HG03521 (cell line): Measurements from ENCODE around the gene CTDSPL2.
A peak's percentile ranks its signal among the peaks of the same experiment; 100 is the strongest.
"Not testable (repeated sequence)": the region's sequence is repeated elsewhere in the genome, so short reads cannot be mapped to it uniquely, and the experiment has no call there.

Experiments
- ATAC-seq: cut with Tn5 transposase; IDR thresholded peaks from one replicate; pipeline ENCODE4 v1.9.1; 2021; ENCODE audit warnings: mild to moderate bottlenecking, moderate library complexity; ENCODE audit not compliant: unreplicated experiment

Gene CTDSPL2

DNA sequence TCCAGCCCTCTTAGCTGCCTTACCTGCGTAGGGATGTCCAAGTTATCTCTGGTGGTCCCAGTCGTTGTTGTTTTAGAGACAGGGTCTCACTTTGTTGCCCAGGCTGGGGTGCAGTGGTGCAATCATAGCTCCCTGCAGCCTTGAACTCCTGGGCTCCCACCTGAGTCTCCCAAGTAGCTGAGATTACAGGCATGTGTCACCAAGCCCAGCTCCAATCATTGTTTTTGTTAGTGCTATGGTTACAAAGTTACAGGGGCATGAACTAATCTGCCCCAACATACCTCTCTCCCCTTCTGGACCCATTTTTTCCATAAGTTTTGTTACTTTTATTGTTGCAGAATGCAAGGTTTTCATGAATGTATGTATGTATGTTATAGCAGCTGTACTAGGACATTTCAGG is 54.7 kb downstream of the CTDSPL2 start:
- ATAC-seq = no peak

DNA sequence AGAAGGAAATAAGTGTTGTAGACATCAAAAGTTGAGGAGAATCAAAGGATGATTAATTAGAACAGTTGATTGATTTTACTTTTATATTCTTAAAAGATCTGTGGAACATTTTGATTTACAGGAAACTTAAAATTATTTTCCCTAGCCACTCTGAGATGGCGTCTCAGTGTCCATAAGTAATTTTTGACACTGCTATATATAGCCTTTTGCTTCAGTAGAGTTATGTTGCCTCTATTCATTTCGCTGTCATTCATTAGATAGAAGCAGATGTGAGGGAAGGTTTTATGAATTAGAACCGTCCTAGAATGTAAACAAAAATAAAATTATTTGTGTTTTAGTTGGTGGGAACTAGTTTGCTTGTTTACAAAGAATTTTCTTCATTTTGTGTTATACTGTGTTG is 58.5 kb downstream of the CTDSPL2 start:
- ATAC-seq = no peak

DNA sequence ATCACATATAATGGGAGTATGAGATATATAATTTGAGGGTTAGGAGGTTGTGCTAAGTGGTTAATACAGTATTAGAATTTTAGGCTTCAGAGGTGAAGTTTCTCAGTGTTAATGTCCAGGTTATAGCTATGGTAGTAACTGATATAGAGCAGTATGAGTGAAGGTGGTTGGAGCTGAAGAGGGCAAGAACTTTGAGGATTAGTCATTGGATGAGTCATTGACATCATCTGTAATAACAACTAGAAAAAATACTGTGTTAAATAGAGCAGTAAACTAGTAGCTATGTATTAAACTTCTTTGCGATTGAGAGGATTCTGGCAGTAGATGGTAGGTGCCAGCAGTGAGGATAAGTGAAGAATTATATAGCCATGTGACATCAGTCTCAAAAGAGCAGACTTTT is 62.0 kb downstream of the CTDSPL2 start:
- ATAC-seq = no peak

DNA sequence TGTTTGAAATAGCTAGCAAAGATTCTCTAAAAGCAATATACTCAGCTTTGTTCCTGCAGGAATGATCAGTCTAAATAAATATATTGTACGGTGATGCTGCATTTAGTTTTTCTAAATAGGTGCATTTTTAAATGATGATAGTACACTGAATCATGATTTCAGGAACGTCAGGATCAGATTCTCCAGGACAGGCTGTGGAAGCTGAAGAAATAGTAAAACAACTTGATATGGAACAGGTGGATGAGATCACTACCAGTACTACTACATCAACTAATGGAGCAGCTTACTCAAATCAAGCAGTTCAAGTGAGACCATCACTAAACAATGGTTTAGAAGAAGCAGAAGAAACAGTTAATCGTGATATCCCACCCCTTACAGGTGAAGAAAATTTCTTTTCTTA is 63.2 kb downstream of the CTDSPL2 start:
- ATAC-seq = no peak

DNA sequence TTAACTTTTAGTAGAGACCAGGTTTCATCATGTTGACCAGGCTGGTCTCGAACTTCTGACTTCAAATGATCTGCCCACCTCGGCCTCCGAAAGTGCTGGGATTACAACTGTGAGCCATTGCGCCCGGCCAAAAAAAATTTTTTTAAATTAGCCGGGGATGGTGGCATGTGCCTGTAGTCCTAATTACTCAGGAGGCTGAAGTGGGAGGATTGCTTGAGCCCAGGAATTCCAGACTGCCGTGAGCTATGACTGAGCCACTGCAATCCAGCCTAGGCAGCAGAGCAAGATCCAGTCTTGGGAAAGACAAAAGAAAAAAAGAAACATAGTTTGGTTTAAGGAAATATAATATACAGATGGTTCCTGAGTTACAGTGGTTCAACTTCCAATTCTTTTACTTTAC is 64.6 kb downstream of the CTDSPL2 start:
- ATAC-seq = no peak

DNA sequence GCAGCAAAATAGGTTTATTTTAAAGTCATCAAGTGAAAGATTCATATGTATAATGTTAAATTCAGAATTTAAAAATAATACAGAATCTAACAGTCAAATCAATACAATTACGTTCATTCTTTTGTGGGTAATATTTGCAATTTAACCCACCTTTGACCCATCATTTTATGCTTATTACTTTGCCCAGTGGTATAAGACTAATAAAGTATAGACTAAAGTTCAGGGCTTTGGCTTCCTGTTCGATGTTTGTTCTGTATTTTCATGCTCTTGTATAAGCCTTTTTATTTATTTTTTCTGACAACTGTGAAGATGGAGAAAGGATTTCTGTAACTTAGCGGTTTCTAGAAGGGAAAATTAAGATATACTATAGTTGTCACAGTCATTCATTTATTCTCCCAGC is 65.2 kb downstream of the CTDSPL2 start:
- no peak for ATAC-seq

DNA sequence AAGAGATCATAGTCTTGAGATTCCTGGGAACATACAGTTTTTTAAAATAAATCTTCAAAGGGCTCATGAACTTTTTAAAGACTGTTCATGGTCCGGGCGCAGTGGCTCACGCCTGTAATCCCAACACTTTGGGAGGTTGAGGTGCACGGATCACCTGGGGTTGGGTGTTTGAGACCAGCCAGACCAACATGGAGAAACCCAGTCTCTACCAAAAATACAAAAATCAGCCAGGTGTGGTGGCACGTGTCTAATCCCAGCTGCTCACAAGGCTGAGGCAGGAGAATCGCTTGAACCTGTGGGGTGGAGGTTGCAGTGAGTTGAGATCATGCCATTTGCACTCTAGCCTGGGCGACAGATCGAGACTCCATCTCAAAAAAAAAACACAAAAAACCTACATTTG is 68.1 kb downstream of the CTDSPL2 start:
- ATAC-seq = no peak

DNA sequence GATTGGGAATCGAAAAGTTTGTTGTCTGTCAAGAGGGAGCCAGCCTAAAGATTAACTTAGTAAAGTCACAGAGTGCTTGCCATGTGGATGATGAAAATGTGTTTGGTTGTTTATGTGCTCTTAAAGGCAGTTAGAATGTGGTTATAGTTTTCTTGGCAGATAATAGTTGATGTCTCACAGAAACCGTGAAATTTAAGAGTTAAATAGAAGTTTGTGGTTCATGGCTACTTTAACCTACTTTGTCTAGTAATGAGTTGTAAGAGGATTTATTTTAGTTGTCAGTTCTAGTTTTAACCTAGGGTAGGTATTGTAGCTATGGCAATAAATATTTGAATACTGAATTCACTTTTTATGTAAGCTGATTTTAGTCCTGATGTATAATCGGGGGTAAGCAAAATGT is 73.1 kb downstream of the CTDSPL2 start:
- ATAC-seq = no peak

DNA sequence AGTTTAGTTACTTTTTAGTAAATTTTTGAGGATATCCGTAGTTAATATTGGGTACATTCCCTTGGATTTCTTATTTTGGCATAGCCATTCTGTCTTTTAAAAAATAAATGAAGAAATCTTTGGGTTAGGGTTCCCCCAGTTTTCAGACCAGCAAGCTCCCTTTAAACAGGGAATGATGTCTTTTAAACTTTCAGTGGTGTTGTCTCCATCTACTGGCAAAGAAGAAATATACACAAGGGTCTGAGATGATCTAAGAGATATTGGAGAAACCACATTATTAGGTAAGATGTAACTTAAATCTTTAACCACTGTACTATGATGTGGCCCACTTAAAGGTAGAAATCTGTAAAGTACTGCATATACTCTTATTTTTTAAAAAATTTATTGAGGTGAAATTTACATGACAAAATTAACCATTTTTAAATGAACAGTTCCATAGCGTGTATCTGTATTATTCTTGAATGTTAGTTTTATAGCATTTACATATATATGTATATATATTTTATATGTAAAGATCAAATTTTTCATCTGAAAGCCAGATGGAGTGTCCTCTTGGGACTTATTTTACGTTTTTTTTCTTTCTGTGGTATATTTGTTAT is 74.4 kb downstream of the CTDSPL2 start:
- ATAC-seq = no peak

DNA sequence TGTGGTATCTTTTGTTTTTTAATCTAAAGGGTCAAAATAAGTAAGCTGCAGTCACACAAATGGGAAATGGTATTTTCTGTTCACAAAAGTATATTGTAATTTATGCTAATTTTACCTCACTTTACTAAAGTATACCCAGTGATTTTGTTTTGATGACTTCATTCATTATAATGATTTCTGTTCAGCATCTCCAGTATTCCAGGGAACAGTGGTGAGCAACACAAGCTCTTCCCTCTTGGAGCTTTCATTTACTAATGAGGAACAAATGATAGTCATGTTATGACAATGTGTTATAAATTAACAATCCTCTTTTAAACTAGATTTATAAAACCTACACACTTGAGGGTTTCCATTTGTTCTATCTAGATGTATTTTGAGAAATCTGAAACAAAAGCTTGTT is 89.0 kb downstream of the CTDSPL2 start:
- no peak for ATAC-seq

DNA sequence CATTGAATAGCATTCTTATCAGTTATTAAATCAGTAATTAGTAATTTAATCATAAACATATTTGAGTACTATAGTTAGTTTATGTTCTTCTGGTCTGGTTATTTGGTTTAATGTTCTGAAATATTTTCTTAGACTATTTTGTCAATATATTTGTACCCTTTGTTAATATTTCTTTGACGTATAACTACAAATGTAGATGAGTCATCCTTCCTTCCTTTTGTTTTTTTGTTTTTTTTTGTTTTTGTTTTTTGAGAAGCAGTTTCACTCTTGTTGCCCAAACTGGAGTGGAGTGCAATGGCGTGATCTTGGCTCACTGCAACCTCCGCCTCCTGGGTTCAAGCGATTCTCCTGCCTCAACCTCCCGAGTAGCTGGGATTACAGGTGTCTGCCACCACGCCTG is 92.1 kb downstream of the CTDSPL2 start:
- ATAC-seq = no peak

DNA sequence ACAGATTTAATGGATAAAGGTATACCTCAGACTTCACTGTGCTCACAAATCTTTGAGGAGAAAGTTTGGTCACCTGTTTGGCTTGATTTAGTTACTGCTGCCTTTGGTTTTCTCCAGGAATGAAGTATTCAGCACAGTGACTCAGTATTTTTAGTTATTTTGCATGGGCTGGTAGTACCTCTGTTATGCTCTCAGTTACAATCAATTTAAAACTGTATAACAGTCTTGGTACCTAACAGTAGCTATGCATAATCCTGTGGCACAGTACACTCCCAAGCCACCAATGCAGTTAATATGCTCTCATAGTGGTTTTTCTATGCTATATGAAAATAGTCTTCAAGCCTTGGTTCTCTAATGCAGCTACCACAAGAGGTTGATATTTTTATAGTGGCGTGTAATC is 97.6 kb downstream of the CTDSPL2 start:
- ATAC-seq = no peak

DNA sequence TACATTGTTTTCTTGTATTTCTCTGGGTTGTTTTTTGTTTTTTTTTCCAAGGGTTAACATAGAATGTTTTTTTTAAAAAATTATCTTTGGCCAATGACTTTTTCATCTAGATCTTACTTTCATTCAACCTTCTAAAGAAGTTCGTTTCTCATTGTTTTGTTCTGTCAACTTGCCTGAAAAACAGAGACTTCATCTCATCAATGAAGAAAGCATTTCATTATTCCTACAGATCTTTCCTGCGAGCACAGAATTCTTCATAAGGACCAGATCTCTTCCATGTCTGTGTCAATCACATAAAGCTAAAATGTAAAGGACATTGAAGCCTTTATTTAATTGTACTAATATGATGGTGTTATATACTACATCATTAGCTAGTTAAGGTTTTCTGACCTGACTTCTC is 99.8 kb downstream of the CTDSPL2 start:
- no peak for ATAC-seq

DNA sequence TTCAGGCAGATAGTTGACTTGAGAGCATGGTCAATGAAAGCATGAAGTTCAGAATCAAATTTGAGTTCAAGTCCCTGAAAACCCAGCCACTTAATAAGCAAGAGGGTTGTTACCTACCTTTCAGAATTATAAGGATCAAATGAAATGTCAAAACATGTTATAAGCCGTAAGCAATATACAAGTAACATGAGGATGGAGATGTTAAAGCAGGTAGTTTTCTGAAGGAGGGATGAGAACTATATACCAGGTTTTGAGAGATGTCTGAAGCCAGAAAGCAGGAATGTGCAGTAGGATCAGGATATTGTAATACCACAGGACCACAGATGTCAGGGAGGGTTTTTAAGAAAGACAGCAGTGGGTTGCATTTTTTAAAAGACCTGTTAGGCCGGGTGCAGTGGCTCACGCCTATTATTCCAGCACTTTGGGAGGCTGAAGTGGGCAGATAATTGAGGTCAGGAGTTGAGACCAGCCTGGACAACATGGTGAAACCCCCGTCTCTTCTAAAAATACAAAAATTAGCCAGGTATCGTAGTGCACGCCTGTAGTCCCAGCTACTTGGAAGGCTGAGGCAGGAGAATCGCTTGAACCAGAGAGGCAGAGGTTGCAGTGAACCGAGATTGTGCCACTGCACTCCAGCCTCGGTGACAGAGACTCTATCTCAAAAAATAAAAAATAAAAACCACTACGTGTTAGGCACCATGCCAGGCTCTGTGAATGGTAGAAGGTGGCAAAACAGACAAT is 102.6 kb downstream of the CTDSPL2 start:
- ATAC-seq = no peak

DNA sequence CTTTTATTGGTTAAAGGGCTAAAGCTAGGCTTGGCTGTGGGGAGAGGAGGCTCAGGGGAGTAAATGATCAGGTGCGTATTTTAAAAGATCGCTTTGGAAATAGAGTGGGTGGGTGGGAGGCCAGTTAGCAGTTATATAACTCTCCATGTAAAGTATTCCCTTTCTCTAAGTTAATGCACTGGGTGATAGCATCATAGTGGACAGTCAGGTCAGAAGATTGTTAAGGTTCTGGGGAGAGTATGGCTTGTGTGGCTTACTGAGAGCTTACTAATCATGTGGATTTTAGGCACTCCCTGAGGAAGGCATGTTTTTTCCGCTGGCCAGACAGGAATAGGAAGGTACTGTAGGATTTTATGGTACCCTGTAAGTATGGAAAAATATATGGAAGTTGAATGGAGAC is 103.2 kb downstream of the CTDSPL2 start:
- no peak for ATAC-seq

DNA sequence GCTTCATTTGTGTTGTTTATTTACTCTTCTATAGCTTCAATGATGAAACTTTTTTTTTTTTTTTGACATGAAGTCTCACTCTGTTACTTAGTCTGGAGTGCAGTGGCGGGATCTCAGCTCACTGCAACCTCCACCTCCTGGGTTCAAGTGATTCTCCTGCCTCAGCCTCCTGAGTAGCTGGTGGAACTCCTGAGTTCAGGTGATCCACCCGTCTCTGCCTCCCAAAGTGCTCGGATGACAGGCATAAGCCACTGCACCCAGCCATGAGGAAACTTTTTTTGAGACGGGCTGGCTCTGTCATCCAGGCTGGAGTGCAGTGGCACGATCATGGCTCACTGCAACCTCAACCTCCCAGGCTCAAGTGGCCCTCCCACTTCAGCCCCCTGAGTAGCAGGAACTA is 104.8 kb downstream of the CTDSPL2 start:
- not testable (repeated sequence) for ATAC-seq

DNA sequence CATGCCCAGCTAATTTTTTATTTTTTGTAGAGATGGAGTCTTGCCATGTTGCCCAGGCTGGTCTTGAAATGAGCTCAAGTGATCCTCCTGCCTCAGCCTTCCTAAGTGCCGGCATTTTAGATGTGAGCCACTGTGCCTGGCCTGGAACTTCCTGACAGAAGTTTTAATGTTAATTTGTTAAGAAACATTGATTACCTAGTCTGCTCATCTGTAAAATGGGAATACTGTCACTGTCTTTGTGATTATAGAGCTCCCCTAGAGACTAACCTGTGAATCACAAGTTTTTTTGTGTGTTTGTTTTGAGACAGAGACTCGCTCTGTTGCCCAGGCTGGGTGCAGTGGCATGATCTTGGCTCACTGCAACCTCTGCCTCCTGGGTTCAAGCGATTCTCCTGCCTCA is 105.3 kb downstream of the CTDSPL2 start:
- no peak for ATAC-seq

DNA sequence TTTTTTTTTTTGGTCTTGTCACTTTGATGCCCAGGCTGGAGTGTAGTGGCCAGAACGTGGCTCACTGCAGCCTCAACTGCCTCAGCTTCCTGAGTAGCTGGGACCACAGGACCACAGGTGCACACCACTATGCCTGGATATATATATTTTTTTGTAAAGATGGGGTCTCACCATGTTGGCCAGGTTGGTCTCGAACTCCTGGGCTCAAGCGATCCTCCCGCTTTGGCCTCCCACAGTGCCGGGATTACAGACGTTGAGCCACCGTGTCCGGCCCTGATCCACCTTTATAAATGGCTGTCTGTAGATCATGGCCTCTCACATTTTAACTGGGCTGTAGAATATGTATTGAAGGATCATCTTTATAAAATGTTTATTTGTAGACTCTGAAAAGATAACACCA is 107.7 kb downstream of the CTDSPL2 start:
- no peak for ATAC-seq

DNA sequence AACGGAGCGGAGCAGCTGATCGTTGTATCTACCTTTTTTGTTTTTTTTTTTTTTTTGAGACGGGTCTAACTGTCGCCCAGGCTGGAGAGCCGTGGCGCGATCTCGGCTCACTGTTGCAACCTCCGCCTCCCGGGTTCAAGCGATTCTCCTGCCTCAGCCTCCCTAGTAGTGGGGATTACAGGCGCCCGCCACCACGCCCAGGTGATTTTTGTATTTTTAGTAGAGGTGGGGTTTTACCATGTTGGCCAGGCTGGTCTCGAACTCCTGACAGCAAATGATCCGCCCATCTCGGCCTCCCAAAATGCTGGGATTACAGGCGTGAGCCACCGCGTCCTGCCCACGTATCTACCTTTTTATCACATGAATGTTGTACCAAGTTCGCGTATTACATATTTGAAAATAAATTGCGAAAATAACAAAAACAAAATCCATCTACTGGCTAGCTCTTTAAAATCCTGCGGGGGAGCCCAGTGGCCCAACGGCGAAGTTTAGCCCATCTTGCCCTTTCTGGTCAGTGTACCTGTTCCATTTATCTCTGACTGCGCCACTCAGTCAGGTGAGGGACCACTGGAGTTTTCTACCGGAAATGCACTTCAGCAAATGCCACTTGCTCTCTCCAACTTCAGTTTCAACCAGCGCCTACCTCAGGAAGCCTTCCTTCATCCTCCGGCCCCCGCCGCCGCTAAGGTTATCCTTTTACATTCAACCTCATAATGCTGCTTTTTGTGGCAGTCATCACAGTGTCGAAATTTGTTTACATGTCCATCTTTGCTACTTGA is 108.3 kb downstream of the CTDSPL2 start:
- ATAC-seq = no peak

DNA sequence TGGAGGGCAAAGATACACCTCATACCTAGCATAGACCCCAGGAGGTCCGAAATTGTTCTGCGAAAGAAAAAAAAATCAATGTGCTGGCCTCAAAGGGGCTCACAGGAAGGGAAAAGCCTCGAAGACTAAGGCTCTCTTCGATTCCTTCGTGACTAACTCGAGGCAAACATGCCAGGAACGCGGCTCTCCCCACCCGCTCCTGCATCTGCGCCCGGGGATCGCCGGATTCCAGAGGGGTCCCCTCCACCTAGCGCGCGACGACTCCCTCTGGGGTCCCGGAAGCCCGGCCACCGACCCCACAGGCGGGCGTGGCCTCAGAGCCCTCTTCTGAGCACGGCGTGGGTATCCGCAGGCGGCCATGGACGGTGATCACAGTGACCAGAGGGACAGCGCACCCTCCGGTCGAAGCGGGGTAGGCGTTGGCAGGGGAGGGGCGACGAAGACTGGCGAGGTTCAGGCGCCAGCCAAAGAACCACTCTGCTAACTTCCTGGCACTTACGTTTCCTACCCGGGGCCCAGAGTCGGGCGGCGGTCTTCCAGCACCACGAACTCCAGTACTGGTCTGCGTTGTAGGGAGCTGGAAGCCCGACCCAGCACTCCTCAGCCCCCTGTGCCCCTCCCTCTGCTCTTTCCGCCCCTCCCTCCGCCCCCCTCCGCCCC is 109.0 kb downstream of the CTDSPL2 start:
- peak; percentile 50 for ATAC-seq

DNA sequence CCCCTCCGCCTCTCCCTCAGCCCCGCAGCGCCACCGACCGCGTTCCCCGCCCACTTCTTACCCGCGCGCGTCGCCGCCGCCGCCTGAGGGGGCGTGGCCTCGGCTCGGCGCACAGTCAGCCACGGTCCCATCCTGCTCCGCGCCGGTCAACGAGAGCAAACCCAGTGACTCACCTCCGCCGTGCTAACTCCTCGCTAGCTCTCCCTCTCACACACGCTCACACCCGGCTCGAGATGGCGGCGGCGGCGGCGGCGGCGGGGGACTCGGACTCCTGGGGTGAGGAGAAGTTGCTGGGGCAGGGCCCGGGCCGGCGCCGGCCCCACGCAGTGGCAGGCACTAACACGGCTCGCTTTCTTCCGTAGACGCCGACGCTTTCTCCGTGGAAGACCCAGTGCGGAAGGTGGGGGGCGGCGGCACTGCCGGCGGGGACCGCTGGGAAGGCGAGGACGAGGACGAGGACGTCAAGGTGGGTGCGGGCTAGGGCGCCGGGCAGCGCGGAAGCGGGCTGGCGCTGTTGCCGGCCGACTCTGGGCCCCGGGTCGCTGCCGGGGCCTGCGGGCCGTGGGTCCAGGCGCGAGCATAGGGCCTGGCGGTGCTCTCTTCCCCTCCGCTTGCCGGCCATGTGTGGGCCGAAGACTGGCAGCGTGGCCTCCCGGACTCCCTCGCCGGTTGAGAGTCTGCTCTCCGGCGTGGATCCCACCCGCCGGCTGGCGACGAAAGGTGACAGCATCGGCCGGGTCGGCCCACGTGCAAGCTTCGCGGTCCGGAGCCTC is 109.7 kb downstream of the CTDSPL2 start, which contains the start of gene EIF3J:
EIF3J (plus strand) TSS at position 186 of the 773 bp plus-strand sequence; CDS start at position 234, 48 bp downstream.
- ATAC-seq = peak; percentile 83
